H9 (cell line): ENCODE results near the gene ESRRA. TPM values are rescaled to one million over a fixed set of nuclear protein-coding genes. Genes with fewer than 3 reads are reported as not detected.

Source experiments
- DNase-seq: peaks from one replicate; pipeline ENCODE4 v3.0.0-alpha.2; 2017
- H2AFZ ChIP-seq: one replicate; pipeline ENCODE4 v1.6.1; 2013; ENCODE audit warnings: mild to moderate bottlenecking, low read length, control low read depth, moderate library complexity
- H2AK5ac ChIP-seq: 2 replicates; pipeline ENCODE4 v1.6.1; 2013; ENCODE audit warnings: low read length, control low read depth, mixed read lengths; ENCODE audit not compliant: insufficient read length
- H2BK120ac ChIP-seq: one replicate; pipeline ENCODE4 v1.6.1; 2013; ENCODE audit warnings: low read depth, mild to moderate bottlenecking, low read length, control low read depth, inconsistent platforms; ENCODE audit not compliant: poor library complexity, severe bottlenecking
- H2BK12ac ChIP-seq: 2 replicates; pipeline ENCODE4 v1.6.1; 2013; ENCODE audit warnings: low read length, control low read depth, mixed read lengths, low read depth; ENCODE audit not compliant: insufficient read length
- H2BK15ac ChIP-seq: 2 replicates; pipeline ENCODE4 v1.6.1; 2013; ENCODE audit warnings: low read depth, low read length, control low read depth
- H2BK20ac ChIP-seq: one replicate; pipeline ENCODE4 v1.6.1; 2013; ENCODE audit warnings: low read depth, mild to moderate bottlenecking, low read length, control low read depth, inconsistent platforms; ENCODE audit not compliant: poor library complexity, severe bottlenecking
- H2BK5ac ChIP-seq: 2 replicates; pipeline ENCODE4 v1.6.1; 2013; ENCODE audit warnings: low read length, control low read depth, mixed read lengths; ENCODE audit not compliant: insufficient read length
- H3K14ac ChIP-seq: 2 replicates; pipeline ENCODE4 v1.6.1; 2013; ENCODE audit warnings: low read length, control low read depth; ENCODE audit not compliant: insufficient read depth
- H3K18ac ChIP-seq: 2 replicates; pipeline ENCODE4 v1.6.1; 2013; ENCODE audit warnings: low read depth, mild to moderate bottlenecking, mixed read lengths, low read length, control low read depth; ENCODE audit not compliant: insufficient read length
- H3K23ac ChIP-seq: 2 replicates; pipeline ENCODE4 v1.6.1; 2013; ENCODE audit warnings: low read length, control low read depth, mixed read lengths, low read depth; ENCODE audit not compliant: insufficient read length
- H3K23me2 ChIP-seq: 2 replicates; pipeline ENCODE4 v1.6.1; 2013; ENCODE audit warnings: low read depth, mild to moderate bottlenecking, mixed read lengths, low read length, control low read depth; ENCODE audit not compliant: insufficient read length, poor library complexity, severe bottlenecking
- H3K27ac ChIP-seq: 2 replicates; pipeline ENCODE4 v1.5.1; 2013; ENCODE audit warnings: low read length, control low read depth, mixed read lengths, low read depth; ENCODE audit not compliant: insufficient read length
- H3K27me3 ChIP-seq: 2 replicates; pipeline ENCODE4 v1.6.1; 2013; ENCODE audit warnings: low read length, control low read depth, inconsistent platforms; ENCODE audit not compliant: insufficient read depth
- H3K4ac ChIP-seq: 2 replicates; pipeline ENCODE4 v1.6.1; 2013; ENCODE audit warnings: low read depth, mild to moderate bottlenecking, control low read depth, inconsistent platforms, low read length, moderate library complexity
- H3K4me1 ChIP-seq: 2 replicates; pipeline ENCODE4 v1.6.1; 2013; ENCODE audit warnings: low read length, control low read depth, inconsistent platforms; ENCODE audit not compliant: insufficient read depth
- H3K4me2 ChIP-seq: 2 replicates; pipeline ENCODE4 v1.6.1; 2013; ENCODE audit warnings: low read length, control low read depth, mixed read lengths; ENCODE audit not compliant: insufficient read length, insufficient read depth
- H3K56ac ChIP-seq: 2 replicates; pipeline ENCODE4 v1.6.1; 2013; ENCODE audit warnings: low read depth, mild to moderate bottlenecking, mixed read lengths, low read length, control low read depth; ENCODE audit not compliant: insufficient read length
- H3K79me1 ChIP-seq: 2 replicates; pipeline ENCODE4 v1.6.1; 2013; ENCODE audit warnings: low read depth, mild to moderate bottlenecking, moderate library complexity, low read length, control low read depth, inconsistent platforms; ENCODE audit not compliant: insufficient read depth, poor library complexity, severe bottlenecking
- H3K79me2 ChIP-seq: 2 replicates; pipeline ENCODE4 v1.6.1; 2013; ENCODE audit warnings: low read length, control low read depth, inconsistent platforms; ENCODE audit not compliant: insufficient read depth
- H3K9ac ChIP-seq: 2 replicates; pipeline ENCODE4 v1.6.1; 2013; ENCODE audit warnings: low read length, control low read depth, mixed read lengths; ENCODE audit not compliant: insufficient read length; ENCODE audit errors: extremely low read depth
- H3K9me3 ChIP-seq: one replicate; pipeline ENCODE4 v1.6.1; 2013; ENCODE audit warnings: low read depth, low read length, inconsistent platforms; ENCODE audit not compliant: control insufficient read depth
- H3T11ph ChIP-seq: one replicate; pipeline ENCODE4 v1.6.1; 2013; ENCODE audit warnings: mild to moderate bottlenecking, low read length, control low read depth, inconsistent platforms
- H4K20me1 ChIP-seq: one replicate; pipeline ENCODE4 v1.6.1; 2013; ENCODE audit not compliant: control insufficient read depth, insufficient read length, insufficient read depth
- H4K5ac ChIP-seq: 2 replicates; pipeline ENCODE4 v1.6.1; 2013; ENCODE audit warnings: low read depth, mild to moderate bottlenecking, mixed read lengths, low read length, control low read depth; ENCODE audit not compliant: insufficient read length
- H4K8ac ChIP-seq: replicated peaks from 2 replicates; pipeline ENCODE4 v1.6.1; 2013; ENCODE audit warnings: low read length, control low read depth, mixed read lengths, low read depth; ENCODE audit not compliant: insufficient read length
- H4K91ac ChIP-seq: 2 replicates; pipeline ENCODE4 v1.6.1; 2013; ENCODE audit warnings: low read depth, mild to moderate bottlenecking, moderate library complexity, mixed read lengths, low read length, control low read depth; ENCODE audit not compliant: insufficient read length
- H3K27ac Mint-ChIP-seq, 3 experiments: 2 replicates in 2 of 3; 3 replicates in 1 of 3; pipeline ENCODE4 v1.8.0; 2020 to 2021; ENCODE audit warnings: mixed read lengths in 3 of 3, mild to moderate bottlenecking in 1 of 3, moderate library complexity in 1 of 3
- H3K27me3 Mint-ChIP-seq: 2 replicates; pipeline ENCODE4 v1.8.0; 2021; ENCODE audit warnings: low read depth, mild to moderate bottlenecking, moderate library complexity, mixed read lengths
- H3K36me3 Mint-ChIP-seq, 3 experiments: 2 replicates in 2 of 3; 3 replicates in 1 of 3; pipeline ENCODE4 v1.8.0; 2020 to 2021; ENCODE audit warnings: low read depth in 3 of 3, mixed read lengths in 3 of 3; ENCODE audit not compliant: insufficient read depth in 1 of 3
- H3K4me1 Mint-ChIP-seq, 2 experiments: 2 replicates each; pipeline ENCODE4 v1.8.0; 2020; ENCODE audit warnings: mixed read lengths in 2 of 2
- H3K4me3 Mint-ChIP-seq, 2 experiments: 2 replicates in 1 of 2; 3 replicates in 1 of 2; pipeline ENCODE4 v1.8.0; 2020 to 2021; ENCODE audit warnings: mild to moderate bottlenecking in 2 of 2, mixed read lengths in 2 of 2, moderate library complexity in 1 of 2
- H3K9me3 Mint-ChIP-seq, 2 experiments: 2 replicates in 1 of 2; 3 replicates in 1 of 2; pipeline ENCODE4 v1.8.0; 2020; ENCODE audit warnings: mild to moderate bottlenecking in 2 of 2, mixed read lengths in 2 of 2, moderate library complexity in 1 of 2
- WGBS: extraction: QIAGEN DNeasy Blood & Tissue Kit; methylation state at CpG from one replicate; pipeline ENCODE4 v1.1.7; 2013; ENCODE audit warnings: missing lambda C conversion rate, low lambda C conversion rate, mixed read lengths; ENCODE audit not compliant: insufficient read length; ENCODE audit errors: extremely low coverage; 5-methylcytosine and 5-hydroxymethylcytosine counted together
- total RNA-seq: library from RNA; stranded (reverse); gene quantifications from 2 replicates; pipeline ENCODE4 v1.2.1, GENCODE V29; 2021
- TF ChIP-seq, protein P1 (sequence below): fragments of 200-600 bp; sonication (generic); conservative IDR thresholded peaks from 3 replicates; pipeline ENCODE4 v1.8.0; 2021; ENCODE audit warnings: antibody characterized with exemption, mild to moderate bottlenecking

ESRRA gene
- total RNA-seq, 1 experiment from 2014 or later: 42.3 TPM

DNA sequence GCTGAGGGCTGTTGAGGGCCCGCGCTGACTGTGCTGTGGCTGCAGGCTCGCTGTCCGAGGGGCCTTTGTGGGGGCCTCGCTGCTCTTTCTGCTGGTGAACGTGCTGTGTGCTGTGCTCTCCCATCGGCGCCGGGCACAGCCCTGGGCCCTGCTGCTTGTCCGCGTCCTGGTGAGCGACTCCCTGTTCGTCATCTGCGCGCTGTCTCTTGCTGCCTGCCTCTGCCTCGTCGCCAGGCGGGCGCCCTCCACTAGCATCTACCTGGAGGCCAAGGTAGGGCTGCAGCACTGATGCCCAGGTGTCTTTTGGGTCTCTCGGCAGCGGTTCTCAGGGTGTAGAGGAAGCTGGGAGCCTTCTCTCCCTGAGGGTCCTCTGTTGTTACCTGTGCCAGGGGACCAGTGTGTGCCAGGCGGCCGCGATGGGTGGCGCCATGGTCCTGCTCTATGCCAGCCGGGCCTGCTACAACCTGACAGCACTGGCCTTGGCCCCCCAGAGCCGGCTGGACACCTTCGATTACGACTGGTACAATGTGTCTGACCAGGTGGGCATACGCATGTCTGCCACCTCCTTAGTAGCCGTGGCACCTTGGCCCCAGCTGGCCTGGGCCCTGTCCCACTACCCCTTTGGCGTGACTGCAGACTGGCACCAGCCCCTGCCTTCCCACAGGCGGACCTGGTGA lies 17.5 kb upstream of the ESRRA start:
- no peak overlapping the region for H3K27ac Mint-ChIP-seq
- DNase-seq: no peak
- Histone ChIP-seq H4K91ac (no peak overlapping the region), H3K79me2 (no peaks in the 10 kb centered on the region), H2BK20ac (no peak overlapping the region), H2BK120ac (no peak overlapping the region), H4K8ac (no peak overlapping the region), H4K20me1 (no peaks in the 10 kb centered on the region), H3K18ac (no peak overlapping the region), H2AFZ (no peak overlapping the region), H3K9me3 (no peaks in the 10 kb centered on the region), H3K9ac (no peak overlapping the region), H3K14ac (no peak overlapping the region; the same call in 1 of the 2 replicates), H2BK12ac (no peak overlapping the region), H2BK5ac (no peak overlapping the region), H3K4me1 (no peaks in the 10 kb centered on the region), H3K27me3 (peaks cover 27% of the 10 kb centered on the region; the same call in 1 of the 2 replicates), H3K79me1 (no peaks in the 10 kb centered on the region), H3K23me2 (peaks cover 18% of the 10 kb centered on the region), H3K4ac (no peak overlapping the region), H3K56ac (no peak overlapping the region), H4K5ac (no peak overlapping the region), H2AK5ac (no peak overlapping the region), H3K4me2 (no peak overlapping the region), H3K27ac (no peak overlapping the region), H3K23ac (no peak overlapping the region), H3T11ph (no peak overlapping the region), H2BK15ac (no peak overlapping the region)
- peaks cover 12 to 18% of the 10 kb centered on the region in 2 experiments for H3K4me1 Mint-ChIP-seq
- no CpG with 5 or more reads among the region's 33 CpGs for WGBS
- H3K9me3 Mint-ChIP-seq: no peaks in the 10 kb centered on the region; a peak in 2 of 5 replicates
- peaks cover 2 to 3% (median 2%) of the 10 kb centered on the region in 3 experiments; a peak in 5 of 7 replicates for H3K36me3 Mint-ChIP-seq
- TF ChIP-seq, protein P1, sequence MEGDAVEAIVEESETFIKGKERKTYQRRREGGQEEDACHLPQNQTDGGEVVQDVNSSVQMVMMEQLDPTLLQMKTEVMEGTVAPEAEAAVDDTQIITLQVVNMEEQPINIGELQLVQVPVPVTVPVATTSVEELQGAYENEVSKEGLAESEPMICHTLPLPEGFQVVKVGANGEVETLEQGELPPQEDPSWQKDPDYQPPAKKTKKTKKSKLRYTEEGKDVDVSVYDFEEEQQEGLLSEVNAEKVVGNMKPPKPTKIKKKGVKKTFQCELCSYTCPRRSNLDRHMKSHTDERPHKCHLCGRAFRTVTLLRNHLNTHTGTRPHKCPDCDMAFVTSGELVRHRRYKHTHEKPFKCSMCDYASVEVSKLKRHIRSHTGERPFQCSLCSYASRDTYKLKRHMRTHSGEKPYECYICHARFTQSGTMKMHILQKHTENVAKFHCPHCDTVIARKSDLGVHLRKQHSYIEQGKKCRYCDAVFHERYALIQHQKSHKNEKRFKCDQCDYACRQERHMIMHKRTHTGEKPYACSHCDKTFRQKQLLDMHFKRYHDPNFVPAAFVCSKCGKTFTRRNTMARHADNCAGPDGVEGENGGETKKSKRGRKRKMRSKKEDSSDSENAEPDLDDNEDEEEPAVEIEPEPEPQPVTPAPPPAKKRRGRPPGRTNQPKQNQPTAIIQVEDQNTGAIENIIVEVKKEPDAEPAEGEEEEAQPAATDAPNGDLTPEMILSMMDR: no peak
- no peak overlapping the region; a peak in 1 of 5 replicates for H3K4me3 Mint-ChIP-seq
- H3K27me3 Mint-ChIP-seq: peaks cover 40% of the 10 kb centered on the region
